A549 (cell line): Measurements from ENCODE around the gene TBCK. TPM values are rescaled to one million over a fixed set of nuclear protein-coding genes. Genes with fewer than 3 reads are reported as not detected.
A peak's percentile ranks its signal among the peaks of the same experiment; 100 is the strongest.

Experiments
- ATAC-seq, 2 experiments: fragments of 200-7000 bp in 1 of 2; fragments of >200 bp in 1 of 2; cut with Nextera tagmentation in 1 of 2; cut with Tn5 transposase in 1 of 2; 3 replicates each; pipeline versions ENCODE4 v1.8.0 to v1.9.1; 2018 to 2020; ENCODE audit warnings: mild to moderate bottlenecking in 1 of 2, moderate library complexity in 1 of 2
- CTCF ChIA-PET: fragments of 300-600 bp; sonication (Branson Sonifier 250); formaldehyde crosslinking; extraction: SDS; loops from one replicate; lab custom pipeline; 2021; ENCODE audit warnings: antibody characterized with exemption, inconsistent platforms; lab: Yijun Ruan, JAX
- POLR2A ChIA-PET: fragments of 350-600 bp; formaldehyde crosslinking; extraction: SDS; loops from one replicate; lab custom pipeline; 2021; ENCODE audit warnings: antibody characterized with exemption, inconsistent platforms; lab: Yijun Ruan, JAX
- DNase-seq, 2 experiments: peaks; one replicate each; pipeline versions ENCODE4 v3.0.0 to v3.0.0-alpha.2; 2011 to 2016; ENCODE audit warnings: low read depth in 1 of 2, low spot score in 1 of 2
- FAIRE-seq: peaks from 2 replicates; lab custom pipeline; 2011; peaks lifted over from hg19 to GRCh38; lab: Jason Lieb, UNC
- H3K27ac ChIP-seq, 2 experiments: fragments of >200 bp; sonication (Bioruptor Twin); formaldehyde crosslinking; 3 replicates each; pipeline ENCODE4 v1.5.1; 2016 to 2017
- H3K4me1 ChIP-seq: fragments of >200 bp; sonication (Bioruptor Twin); formaldehyde crosslinking; 3 replicates; pipeline ENCODE4 v1.6.1; 2016
- H3K4me2 ChIP-seq: fragments of >200 bp; sonication (Bioruptor Twin); formaldehyde crosslinking; 3 replicates; pipeline ENCODE4 v1.6.1; 2016
- H3K4me3 ChIP-seq: fragments of >200 bp; sonication (Bioruptor Twin); formaldehyde crosslinking; 3 replicates; pipeline ENCODE4 v1.5.1; 2016
- H3K9me3 ChIP-seq: fragments of >200 bp; sonication (Bioruptor Twin); formaldehyde crosslinking; 3 replicates; pipeline ENCODE4 v1.6.1; 2016
- ATOH8 ChIP-seq: fragments of 250-450 bp; sonication (Bioruptor Pico); IDR thresholded peaks from 2 replicates; pipeline ENCODE4 v1.5.0; 2020; ENCODE audit warnings: low read depth, mild to moderate bottlenecking, moderate library complexity
- CBX2 ChIP-seq: fragments of 200-600 bp; sonication (generic); IDR thresholded peaks from 2 replicates; pipeline ENCODE4 v1.6.1; 2016; ENCODE audit warnings: low read depth, mild to moderate bottlenecking, borderline replicate concordance
- CBX8 ChIP-seq: fragments of 200-600 bp; sonication (generic); IDR thresholded peaks from 2 replicates; pipeline ENCODE4 v1.6.1; 2016
- CHD4 ChIP-seq: fragments of 200-600 bp; sonication (generic); IDR thresholded peaks from 2 replicates; pipeline ENCODE4 v1.6.1; 2016; ENCODE audit warnings: antibody characterized with exemption, mild to moderate bottlenecking, borderline replicate concordance
- CTCF ChIP-seq: fragments of >200 bp; sonication (Bioruptor Twin); formaldehyde crosslinking; IDR thresholded peaks from 3 replicates; pipeline ENCODE4 v1.5.1; 2016
- E2F6 ChIP-seq: IDR thresholded peaks from 2 replicates; pipeline ENCODE4 v1.6.1; 2012; ENCODE audit warnings: low read depth, borderline replicate concordance
- ESRRA ChIP-seq: fragments of 150-350 bp; IDR thresholded peaks from 2 replicates; pipeline ENCODE4 v1.6.1; 2014; ENCODE audit warnings: mild to moderate bottlenecking, low read length, borderline replicate concordance
- FOSL2 ChIP-seq, 2 experiments: fragments of 450-650 bp in 1 of 2; fragments of >200 bp in 1 of 2; sonication (Bioruptor Twin) in 1 of 2; formaldehyde crosslinking; IDR thresholded peaks; 2 replicates each; pipeline versions ENCODE4 v1.5.0 to v1.6.1; 2016 to 2020; ENCODE audit warnings: mild to moderate bottlenecking in 1 of 2, moderate library complexity in 1 of 2
- FOXS1 ChIP-seq: fragments of 250-450 bp; sonication (Bioruptor Pico); IDR thresholded peaks from 2 replicates; pipeline ENCODE4 v1.5.0; 2020; ENCODE audit warnings: mild to moderate bottlenecking, moderate library complexity
- HDAC2 ChIP-seq: fragments of 200-600 bp; sonication (generic); IDR thresholded peaks from 2 replicates; pipeline ENCODE4 v1.6.1; 2016
- HEYL ChIP-seq: fragments of 250-450 bp; sonication (Bioruptor Pico); IDR thresholded peaks from 2 replicates; pipeline ENCODE4 v1.8.0; 2021; ENCODE audit warnings: mild to moderate bottlenecking, moderate library complexity
- HOXA7 ChIP-seq: fragments of 250-450 bp; sonication (Bioruptor Pico); IDR thresholded peaks from 2 replicates; pipeline ENCODE4 v1.5.0; 2020; ENCODE audit warnings: mild to moderate bottlenecking, moderate library complexity
- HOXB5 ChIP-seq: fragments of 250-450 bp; sonication (Bioruptor Pico); IDR thresholded peaks from 2 replicates; pipeline ENCODE4 v1.5.0; 2020; ENCODE audit warnings: mild to moderate bottlenecking, moderate library complexity
- MAFK ChIP-seq: fragments of 450-650 bp; IDR thresholded peaks from 2 replicates; pipeline ENCODE4 v1.6.1; 2014; ENCODE audit not compliant: partially characterized antibody
- MAX ChIP-seq: IDR thresholded peaks from 2 replicates; pipeline ENCODE4 v1.6.1; 2012
- NPAS2 ChIP-seq: fragments of 250-450 bp; sonication (Bioruptor Pico); IDR thresholded peaks from 2 replicates; pipeline ENCODE4 v1.8.0; 2022; ENCODE audit warnings: mild to moderate bottlenecking, moderate library complexity, borderline replicate concordance
- NR3C1 ChIP-seq: fragments of >200 bp; sonication (Bioruptor Twin); formaldehyde crosslinking; IDR thresholded peaks from 3 replicates; pipeline ENCODE4 v1.6.1; 2017
- RAD21 ChIP-seq, 2 experiments: fragments of >200 bp in 1 of 2; sonication (Bioruptor Twin) in 1 of 2; formaldehyde crosslinking in 1 of 2; IDR thresholded peaks in 1 of 2; conservative IDR thresholded peaks in 1 of 2; 2 replicates in 1 of 2; 3 replicates in 1 of 2; pipeline ENCODE4 v1.6.1; 2012 to 2018; ENCODE audit warnings: inconsistent platforms in 1 of 2
- RARB ChIP-seq: fragments of 250-450 bp; sonication (Bioruptor Pico); IDR thresholded peaks from 2 replicates; pipeline ENCODE4 v1.8.0; 2021; ENCODE audit warnings: mild to moderate bottlenecking, moderate library complexity
- RFX5 ChIP-seq: fragments of 450-650 bp; IDR thresholded peaks from 2 replicates; pipeline ENCODE4 v1.7.1; 2014; ENCODE audit warnings: antibody characterized with exemption, mild to moderate bottlenecking, moderate library complexity
- SMC3 ChIP-seq: fragments of >200 bp; sonication (Bioruptor Twin); formaldehyde crosslinking; IDR thresholded peaks from 3 replicates; pipeline ENCODE4 v1.6.1; 2018; ENCODE audit warnings: inconsistent platforms
- SREBF2 ChIP-seq: fragments of 450-650 bp; IDR thresholded peaks from 2 replicates; pipeline ENCODE4 v1.6.1; 2014; ENCODE audit warnings: mild to moderate bottlenecking, moderate library complexity
- TP53 ChIP-seq: fragments of 250-450 bp; sonication (Bioruptor Pico); IDR thresholded peaks from 2 replicates; pipeline ENCODE4 v1.5.0; 2021; ENCODE audit warnings: mild to moderate bottlenecking, moderate library complexity
- ZFP36 ChIP-seq: fragments of 450-650 bp; IDR thresholded peaks from 2 replicates; pipeline ENCODE4 v1.6.1; 2014; ENCODE audit warnings: borderline replicate concordance; ENCODE audit not compliant: partially characterized antibody
- ZNF302 ChIP-seq: fragments of 250-450 bp; sonication (Bioruptor Pico); IDR thresholded peaks from 2 replicates; pipeline ENCODE4 v1.9.0; 2021; ENCODE audit warnings: inconsistent platforms, mild to moderate bottlenecking, moderate library complexity
- ZSCAN20 ChIP-seq: fragments of 250-450 bp; sonication (Bioruptor Pico); IDR thresholded peaks from 2 replicates; pipeline ENCODE4 v1.8.0; 2022; ENCODE audit warnings: mild to moderate bottlenecking, moderate library complexity
- WGBS: methylation state at CpG from one replicate; pipeline ENCODE4 v1.1.6; 2017; ENCODE audit errors: missing lambda C conversion rate; 5-methylcytosine and 5-hydroxymethylcytosine counted together
- polyA plus RNA-seq, 4 experiments: library from polyadenylated mRNA; depleted of rRNA in 3 of 4; stranded (reverse); fragments of >200 nt; fragmentation: RNase III in 1 of 4; extraction: RNeasy Plus Mini Kit Qiagen cat#74134 plus additional on column Dnase treatment in 1 of 4; gene quantifications; 2 replicates in 3 of 4; 3 replicates in 1 of 4; pipeline ENCODE4 v1.2.3, GENCODE V29; 2011 to 2017

The TBCK gene
- polyA plus RNA-seq, 2 of the 4 experiments (the other 2 are of a cell fraction) = 3.9 to 18.4 TPM

GRCh38 chr4:106079616-106080015 is 236.4 kb downstream of the TBCK start:
- CTCF ChIA-PET = no interaction called here
- no peak for ATAC-seq

GRCh38 chr4:106065018-106065417 is 251.0 kb downstream of the TBCK start:
- TF ChIP-seq MAFK (no peak), TP53 (no peak), RAD21 (conservative IDR thresholded peaks at IDR 0.05 in 1 of 2, IDR thresholded peaks at IDR 0.05 in 1 of 2) (no peak), HEYL (CRISPR knock-in tag) (no peak), CBX2 (no peak), SREBF2 (no peak), CBX8 (no peak), E2F6 (no peak), HDAC2 (no peak), FOSL2 (IDR thresholded peaks at IDR 0.05) (no peak), FOSL2 (CRISPR knock-in tag; IDR thresholded peaks at IDR 0.05) (no peak), ESRRA (no peak), NR3C1 (no peak), CHD4 (no peak), ATOH8 (CRISPR knock-in tag) (no peak), SMC3 (no peak)
- ChIA-PET POLR2A (no interaction called here), CTCF (no interaction called here)
- H3K27ac ChIP-seq = no peak overlapping the region
- no peaks in the 10 kb centered on the region for H3K9me3 ChIP-seq
- no peak for ATAC-seq
- no peak overlapping the region for H3K4me3 ChIP-seq
- WGBS = 35% methylated on average over 1 of the region's 1 CpG
- H3K4me2 ChIP-seq = no peak overlapping the region
- peaks cover 12% of the 10 kb centered on the region for H3K4me1 ChIP-seq
- no peak for DNase-seq
- no peak for FAIRE-seq

More at GRCh38 chr4:106079616-106080015, 236.4 kb downstream of the TBCK start:
- Histone ChIP-seq H3K27ac (no peak overlapping the region), H3K9me3 (0 out of 3 replicates have a peak, but pooled peaks cover 4% of the 10 kb centered on the region), H3K4me2 (no peak overlapping the region), H3K4me1 (no peaks in the 10 kb centered on the region), H3K4me3 (no peak overlapping the region)
- TF ChIP-seq HOXB5 (no peak), NPAS2 (CRISPR knock-in tag) (no peak), ATOH8 (CRISPR knock-in tag) (no peak), MAX (no peak)
- POLR2A ChIA-PET = no interaction called here
- FAIRE-seq (no peak), DNase-seq (no peak)
- 56% methylated on average over 2 of the region's 2 CpGs for WGBS

- DNase-seq (no peak), FAIRE-seq (no peak), ATAC-seq (no peak)
- H3K4me2 ChIP-seq = peak overlapping the region; percentile 51; the same call in 2 of the 3 replicates
- ChIA-PET CTCF (no interaction called here), POLR2A (no interaction called here)
- peak overlapping the region in 1 of 2 experiments; percentile 50; a peak in 3 of 6 replicates for H3K27ac ChIP-seq
- no peaks in the 10 kb centered on the region for H3K9me3 ChIP-seq
- H3K4me1 ChIP-seq = peaks cover 12% of the 10 kb centered on the region
- TF ChIP-seq CTCF (no peak), ZFP36 (no peak), MAFK (no peak), RFX5 (no peak), FOXS1 (no peak), HOXA7 (no peak), ZNF302 (CRISPR knock-in tag) (no peak), E2F6 (no peak), ZSCAN20 (CRISPR knock-in tag) (no peak), RARB (CRISPR knock-in tag) (no peak), CBX8 (no peak), ESRRA (no peak)
- H3K4me3 ChIP-seq = no peak overlapping the region
- WGBS = 51% methylated on average over 3 of the region's 3 CpGs
These were observed 253.0 kb downstream of the TBCK start for GRCh38 chr4:106063009-106063408.
